NCI-H1436 treated with DMSO at 0.1 percent for 48 hours (cell line): ENCODE measurements around the gene SASS6.

Experiments used
- DNase-seq: peaks from one replicate; lab custom pipeline; 2025; lab: John Stamatoyannopoulos, UW

SASS6 gene

GRCh38 chr1:100132566-100133477 is at the start of gene SASS6, which contains the start of gene TRMT13:
Gene SASS6, minus strand, starts transcription at chr1:100132930. Its CDS starts 116 bp downstream, at chr1:100132814.
Gene TRMT13, plus strand, starts transcription at chr1:100133163. Its CDS starts 6 bp downstream, at chr1:100133169.
- DNase-seq = peak; percentile 89

DNA sequence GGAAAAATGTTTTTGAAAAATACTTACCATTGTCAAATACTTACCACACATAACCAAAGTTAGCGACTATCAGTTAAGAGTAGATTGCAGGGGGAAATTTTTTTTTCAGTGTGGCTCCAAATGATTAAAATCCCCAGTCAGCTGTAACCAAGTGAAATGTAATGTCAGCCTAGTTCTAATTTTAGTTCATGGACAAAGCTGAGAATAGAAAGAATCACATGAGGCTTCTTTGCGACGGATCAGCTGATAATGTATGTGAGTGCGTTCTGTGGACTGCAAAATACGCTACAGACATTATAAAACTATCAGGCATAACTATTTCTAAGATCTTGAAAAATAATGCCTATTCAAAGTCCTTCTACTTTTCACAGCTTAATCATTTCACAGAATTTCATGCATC is 45.4 kb upstream of the SASS6 start, which contains the start of gene LRRC39:
Gene LRRC39, minus strand, starts transcription at position 166 of the 400 bp plus-strand sequence. CDS start 9,740 bp downstream, outside the sequence.
- DNase-seq = no peak

DNA sequence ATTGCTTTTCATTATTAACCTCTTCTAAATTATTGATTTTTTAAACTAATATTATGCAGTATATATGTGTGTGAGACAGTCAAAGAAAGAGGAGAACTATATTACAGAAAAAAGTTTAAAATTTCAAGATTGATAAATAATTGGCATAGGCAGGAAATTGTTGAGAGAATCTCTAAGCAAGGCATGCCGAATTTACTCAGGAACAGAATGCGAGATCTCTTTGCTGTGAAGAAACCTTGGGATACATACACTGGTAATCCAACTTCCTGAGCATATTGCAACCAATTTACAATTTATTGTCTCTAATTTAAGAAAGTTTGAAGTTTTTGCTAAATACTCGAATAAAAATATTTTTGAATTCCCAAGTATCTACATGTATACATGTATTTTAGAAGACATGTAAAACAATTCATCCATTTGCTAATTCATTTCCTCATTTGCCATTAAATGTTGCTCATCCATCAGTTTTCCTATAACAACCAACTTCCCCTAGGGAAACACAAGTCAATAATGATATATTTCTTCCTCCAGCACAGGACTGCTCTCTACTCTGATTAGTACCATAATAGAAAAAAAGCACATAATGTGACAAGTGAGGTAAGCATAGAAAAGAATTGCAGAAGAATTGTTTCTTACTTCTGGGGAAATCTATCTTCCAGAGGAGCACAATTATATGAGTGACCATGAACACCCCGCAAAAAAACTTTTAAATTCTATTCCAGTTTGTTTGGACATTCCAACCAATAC is 44.7 kb upstream of the SASS6 start:
- DNase-seq = no peak

- DNase-seq = no peak
Observed at GRCh38 chr1:100168051-100168450, 35.3 kb upstream of the SASS6 start.

GRCh38 chr1:100164702-100165101 is 32.0 kb upstream of the SASS6 start:
- no peak for DNase-seq

GRCh38 chr1:100164216-100164615 is 31.5 kb upstream of the SASS6 start:
- no peak for DNase-seq

DNA sequence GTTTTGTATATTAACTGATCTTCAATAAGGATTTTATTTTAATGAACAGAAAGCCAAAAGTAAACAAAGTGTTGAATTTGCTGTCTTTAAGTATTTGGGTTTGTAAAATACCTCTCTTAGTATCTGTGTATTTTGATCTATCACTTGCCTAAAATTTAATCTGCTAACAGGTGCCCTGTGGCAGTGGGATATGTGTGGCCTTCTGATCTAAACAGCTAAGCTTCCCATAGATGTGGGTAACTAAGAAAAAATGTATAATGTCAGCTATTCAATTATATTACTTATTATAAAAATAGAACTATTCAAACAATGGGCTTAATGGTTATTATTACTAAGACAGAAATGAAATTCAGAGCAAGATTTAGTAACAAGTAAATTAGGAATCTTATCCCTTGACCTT is 30.2 kb upstream of the SASS6 start:
- no peak for DNase-seq

- DNase-seq = no peak
Observed at GRCh38 chr1:100152271-100152670, 19.5 kb upstream of the SASS6 start.

DNA sequence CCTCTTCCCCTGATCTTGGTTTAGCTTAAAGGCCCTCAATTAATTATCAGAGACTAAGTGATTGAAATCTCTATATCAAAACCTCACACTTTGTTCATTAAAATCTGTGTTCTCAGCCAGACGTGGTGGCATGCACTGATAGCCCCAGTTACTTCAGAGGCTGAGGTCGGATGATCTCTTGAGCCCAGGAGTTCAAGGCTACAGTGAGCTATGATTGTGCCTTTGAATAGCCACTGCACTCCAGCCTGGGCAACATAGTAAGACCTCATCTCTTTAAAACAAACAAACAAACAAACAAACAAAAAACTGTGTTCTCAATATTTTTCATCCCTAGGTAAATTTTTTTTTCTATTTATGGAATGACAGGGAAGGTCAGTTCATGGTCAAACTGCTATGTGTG is 18.9 kb upstream of the SASS6 start:
- no peak for DNase-seq

DNA sequence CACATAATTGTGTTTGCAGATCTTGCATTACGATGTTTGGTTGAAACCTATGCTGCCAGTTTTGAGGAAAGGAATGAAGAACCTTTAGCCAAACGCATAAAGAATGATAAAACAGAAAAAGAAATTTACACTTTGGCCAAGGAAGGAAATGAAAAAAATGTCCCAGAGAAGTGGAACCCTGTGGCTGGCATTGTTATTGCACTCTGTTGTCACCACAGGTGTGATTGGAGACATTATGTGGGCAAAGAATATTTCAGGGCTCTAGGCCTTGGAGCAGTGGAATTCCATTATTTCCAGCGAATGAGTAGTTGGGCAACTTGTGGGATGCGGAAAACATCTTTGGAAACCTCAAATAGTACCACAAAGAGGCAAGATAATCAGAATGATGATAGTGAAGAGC is 15.1 kb upstream of the SASS6 start:
- DNase-seq = no peak

DNA sequence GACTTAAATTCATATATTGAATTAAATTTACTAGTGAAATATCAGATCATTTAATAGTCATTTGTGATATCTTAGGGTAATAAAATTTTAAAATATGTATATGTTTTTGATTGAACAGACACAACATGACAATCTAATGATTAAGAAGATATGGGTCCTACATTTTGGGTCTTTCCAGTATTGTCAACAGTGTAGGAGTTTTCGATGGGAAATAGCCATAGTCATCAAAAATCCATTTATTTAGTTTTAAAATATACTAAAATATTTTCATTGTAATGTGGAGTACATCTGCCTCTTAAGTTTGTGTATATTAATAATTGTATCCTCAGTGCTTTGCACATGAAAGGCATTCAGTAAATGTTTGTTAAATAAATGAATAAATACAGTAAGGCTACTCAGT is 14.2 kb upstream of the SASS6 start:
- no peak for DNase-seq

- DNase-seq = no peak
Observed at GRCh38 chr1:100145116-100145515, 12.4 kb upstream of the SASS6 start.

GRCh38 chr1:100142343-100142742 is 9.6 kb upstream of the SASS6 start:
- DNase-seq = no peak

DNA sequence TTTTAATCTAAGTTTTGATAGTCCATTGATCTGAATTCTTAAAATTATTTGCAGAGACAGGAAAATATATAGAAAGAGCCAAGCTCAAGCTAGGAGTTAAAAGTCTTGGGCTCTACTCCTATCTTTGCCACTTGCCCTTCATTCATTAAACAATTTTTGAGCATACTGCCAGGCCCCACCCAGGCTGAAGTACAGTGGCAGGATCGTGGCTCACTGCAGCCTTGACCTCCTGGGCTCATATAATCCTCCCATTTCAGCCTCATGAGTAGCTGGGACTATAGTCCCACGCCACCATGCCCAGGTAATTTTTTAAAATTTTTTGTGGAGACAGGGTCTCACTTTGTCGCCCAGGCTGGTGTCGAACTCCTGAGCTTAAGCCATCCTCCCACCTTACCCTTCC is 8.5 kb upstream of the SASS6 start:
- no peak for DNase-seq

GRCh38 chr1:100137602-100138001 is 4.9 kb upstream of the SASS6 start:
- no peak for DNase-seq

DNA sequence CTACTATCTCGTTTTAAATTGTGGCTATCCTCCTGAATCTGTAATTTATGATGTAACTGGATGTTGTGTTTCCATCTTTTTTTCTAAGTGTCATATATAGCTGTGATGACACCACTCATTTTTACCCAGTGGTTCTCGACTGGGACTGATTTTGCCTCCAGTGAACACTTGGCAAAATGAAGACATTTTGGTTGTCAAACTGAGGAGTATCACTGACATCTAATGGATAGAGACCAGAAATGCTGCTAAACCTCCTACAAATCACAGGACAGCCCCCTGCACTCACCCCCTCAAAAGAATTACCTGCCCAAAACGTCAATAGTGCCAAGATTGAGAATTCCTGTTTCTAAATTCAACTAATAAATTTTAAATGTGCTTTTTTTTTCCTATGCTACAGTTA is 2.1 kb upstream of the SASS6 start:
- DNase-seq = no peak

GRCh38 chr1:100131623-100132022 is 1.1 kb downstream of the SASS6 start:
- no peak for DNase-seq

- DNase-seq = no peak
Observed at GRCh38 chr1:100130552-100131077, 2.1 kb downstream of the SASS6 start.

DNA sequence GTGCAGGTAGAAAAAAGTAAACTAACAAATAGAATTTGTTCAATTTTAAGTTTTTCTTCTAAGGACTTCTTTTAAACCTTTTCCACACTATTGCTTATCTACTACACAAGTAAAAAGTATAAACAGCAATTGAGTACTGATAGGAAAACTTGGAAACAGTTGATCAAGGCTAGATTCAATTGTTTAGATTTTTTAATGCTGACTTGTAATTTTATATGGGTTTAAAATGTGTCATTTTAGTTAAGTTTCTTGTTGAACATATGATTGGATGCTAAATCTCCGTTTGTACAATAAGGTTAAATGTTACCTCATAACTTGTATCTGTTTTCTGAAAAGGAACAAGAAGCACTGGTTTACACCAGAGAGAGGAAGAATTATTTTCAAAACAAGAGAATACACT is 5.5 kb downstream of the SASS6 start:
- DNase-seq = no peak

DNA sequence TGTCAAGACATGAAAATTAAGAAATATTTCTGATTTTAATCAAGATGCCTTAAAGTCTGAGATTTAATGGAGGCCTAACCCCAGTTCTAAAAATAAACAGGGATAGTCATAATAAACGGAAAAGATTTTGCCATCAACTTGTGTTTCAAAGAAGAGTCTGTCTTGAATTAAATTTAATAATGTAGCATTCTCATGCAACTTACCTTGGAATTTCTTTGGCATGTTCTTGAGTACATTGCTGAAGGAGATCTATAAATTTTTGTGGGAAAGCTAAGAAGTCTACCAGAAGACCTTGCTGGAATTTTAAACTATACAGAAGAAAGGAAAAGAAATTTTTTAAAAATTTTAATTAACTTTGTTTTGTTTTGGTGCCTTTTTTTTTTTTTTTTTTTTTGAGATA is 10.6 kb downstream of the SASS6 start:
- no peak for DNase-seq

GRCh38 chr1:100115524-100115923 is 17.2 kb downstream of the SASS6 start:
- DNase-seq = no peak

- DNase-seq = no peak
Observed at GRCh38 chr1:100109554-100110066, 23.1 kb downstream of the SASS6 start.
